GM18951 (cell line): ENCODE measurements around the gene EEIG1.

ENCODE experiments used
- POLR2A ChIP-seq: IDR thresholded peaks from 4 replicates; pipeline ENCODE4 v1.6.1; 2011; ENCODE audit warnings: mild to moderate bottlenecking; ENCODE audit not compliant: insufficient read length, insufficient read depth; ENCODE audit errors: extremely low read depth
- in situ Hi-C: fragments of 300-500 bp; cut with MboI; formaldehyde crosslinking; loops from one replicate; pipeline ENCODE4 v1.12.0; 2022; ENCODE audit warnings: low sequenced_read_pairs, mixed read lengths, inconsistent platforms; ENCODE audit not compliant: unreplicated experiment

Gene EEIG1

DNA sequence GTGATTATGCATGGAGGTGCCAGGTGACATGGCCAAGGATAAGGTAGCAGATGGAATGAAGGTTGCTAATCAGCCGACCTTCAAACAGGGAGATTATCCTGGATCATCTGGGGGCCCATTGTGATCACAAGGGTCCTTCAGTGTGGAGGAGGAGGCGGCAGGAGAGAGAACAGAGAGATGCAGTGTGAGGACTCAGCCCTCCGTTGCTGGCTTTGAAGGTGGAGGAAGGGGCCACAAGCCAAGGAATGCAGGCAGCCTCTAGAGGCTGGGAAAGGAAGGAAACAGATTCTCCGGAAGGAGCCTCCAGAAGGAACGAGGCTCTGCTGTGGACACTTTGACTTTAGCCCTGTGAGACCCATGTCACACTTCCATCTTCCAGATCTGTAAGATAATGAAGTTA is 27.4 kb upstream of the EEIG1 start:
- in situ Hi-C loops = no loop called here
- no peak for TF ChIP-seq POLR2A

DNA sequence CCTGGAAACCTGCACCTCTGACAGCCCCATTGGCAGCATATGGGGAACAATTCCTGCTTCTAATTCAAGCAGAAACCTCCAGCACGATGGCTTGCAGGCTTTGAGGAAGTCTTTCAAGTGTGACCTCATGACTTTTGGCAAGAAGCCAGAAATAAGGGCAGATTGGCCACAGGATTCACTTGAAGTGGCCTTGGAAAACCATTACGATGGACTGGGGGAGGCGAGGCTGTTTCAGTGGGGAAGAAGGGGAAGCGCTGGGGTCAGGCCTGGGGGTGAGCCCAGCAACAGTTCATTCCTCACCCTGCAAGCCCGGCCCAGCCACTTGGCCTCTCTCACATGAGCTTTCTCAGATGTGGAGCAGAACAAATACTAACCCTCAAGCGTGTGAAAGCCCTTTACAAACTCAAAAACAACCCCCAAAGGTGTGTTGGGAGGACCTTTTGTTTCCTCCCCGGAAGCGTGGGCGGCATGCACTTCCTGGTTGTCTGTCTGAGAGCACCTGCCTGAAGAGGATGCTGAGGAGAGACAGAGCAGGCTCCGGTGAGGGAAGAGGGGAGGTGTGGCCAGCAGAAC is 26.9 kb upstream of the EEIG1 start:
- TF ChIP-seq POLR2A = peak; percentile 35
- in situ Hi-C loops = no loop called here

DNA sequence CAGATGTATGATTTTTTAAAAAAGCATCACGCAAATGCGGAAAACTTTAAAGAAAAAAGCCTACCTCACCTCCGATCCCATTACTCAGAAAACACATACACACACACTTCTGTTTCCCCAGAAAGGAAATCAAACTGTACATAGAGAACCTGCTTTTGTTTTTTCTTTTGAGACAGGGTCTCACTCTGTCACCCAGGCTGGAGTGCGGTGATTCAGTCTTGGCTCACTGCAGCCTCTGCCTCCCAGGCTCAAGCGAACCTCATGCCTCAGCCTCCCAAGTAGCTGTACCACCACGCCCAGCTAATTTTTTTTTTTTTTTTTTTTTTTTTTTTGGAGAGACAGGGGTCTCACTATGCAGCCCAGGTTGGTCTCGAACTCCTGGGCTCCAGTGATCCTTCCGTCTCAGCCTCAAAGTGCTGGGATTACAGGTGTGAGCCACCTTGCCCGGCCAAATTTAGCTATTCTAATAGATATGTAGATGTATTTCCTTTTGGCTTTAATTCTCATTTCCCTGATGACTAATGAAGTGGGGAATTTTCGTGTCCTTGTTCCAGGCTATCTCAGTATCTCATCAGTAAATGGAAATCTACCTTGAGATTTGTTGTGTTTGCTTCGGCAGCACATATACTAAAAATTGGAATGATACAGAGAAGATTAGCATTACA is 25.7 kb upstream of the EEIG1 start:
- no peak for TF ChIP-seq POLR2A
- in situ Hi-C loops = no loop called here

DNA sequence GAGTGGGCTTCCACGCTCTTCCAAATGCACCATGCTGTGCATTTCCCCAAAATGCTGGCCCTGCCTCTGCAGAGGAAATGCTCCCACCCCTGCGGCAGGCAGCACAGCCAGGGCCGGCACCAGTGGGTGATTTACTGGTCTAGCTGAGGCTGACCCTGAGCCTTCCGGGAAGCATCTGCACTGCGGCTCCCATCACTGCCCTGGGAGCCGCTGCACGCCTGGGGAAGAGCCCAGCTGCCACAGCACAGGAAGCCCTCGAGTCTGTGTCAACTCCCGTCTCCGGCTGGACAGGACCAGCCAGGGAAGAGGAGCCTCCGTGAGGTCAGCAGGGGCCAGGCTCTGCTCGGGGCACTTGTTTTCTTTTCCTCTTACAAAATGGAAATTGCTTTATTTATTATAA is 25.1 kb upstream of the EEIG1 start:
- TF ChIP-seq POLR2A = no peak
- in situ Hi-C loops = no loop called here

DNA sequence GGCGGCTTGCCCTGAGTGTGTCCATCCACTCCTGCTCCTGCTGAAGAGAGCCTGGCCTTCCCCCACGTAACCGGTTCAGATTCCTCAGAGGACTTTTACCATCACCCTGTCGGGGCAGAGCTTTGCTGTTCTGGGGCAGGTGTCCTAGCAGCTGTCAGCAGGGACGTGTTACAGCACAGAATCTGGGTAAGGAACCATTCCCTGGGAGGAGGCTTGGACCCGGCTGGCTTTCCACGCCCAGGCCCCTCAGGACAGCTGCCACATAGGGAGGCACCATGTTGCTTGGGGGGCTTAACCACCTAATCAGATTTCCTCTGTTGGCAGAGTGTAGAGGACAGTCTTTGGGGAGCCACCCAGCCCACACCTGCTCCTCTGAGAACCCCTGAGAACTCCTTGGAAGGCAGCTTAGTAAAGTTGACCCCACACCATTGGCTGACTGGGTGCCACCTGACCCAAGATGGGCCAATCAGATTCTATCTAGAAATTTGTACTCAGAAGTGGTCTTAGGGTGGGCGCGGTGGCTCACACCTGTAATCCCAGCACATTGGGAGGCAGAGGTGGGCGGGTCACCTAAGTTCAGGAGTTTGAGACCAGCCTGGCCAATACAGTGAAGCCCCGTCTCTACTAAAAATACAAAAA is 23.3 kb upstream of the EEIG1 start:
- in situ Hi-C loops = no loop called here
- TF ChIP-seq POLR2A = no peak

DNA sequence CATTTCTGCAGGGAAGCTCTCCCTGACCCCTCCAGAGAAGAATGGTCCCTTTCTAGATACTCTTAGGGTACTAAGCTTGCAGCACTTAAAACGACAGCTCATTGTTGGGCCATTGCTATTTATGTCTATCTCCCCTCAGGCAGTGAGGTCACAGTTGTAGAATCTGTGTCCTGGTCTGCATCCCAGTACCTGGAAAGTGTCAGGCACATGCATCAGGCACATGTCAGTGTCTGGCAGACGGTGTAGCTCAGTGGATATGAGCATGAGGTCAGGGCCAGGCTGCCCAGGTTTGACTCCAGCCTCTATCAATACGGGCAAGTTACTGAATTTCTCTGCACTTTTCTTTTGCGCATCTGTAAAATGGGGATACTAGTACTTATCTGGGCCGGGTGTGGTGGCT is 22.2 kb upstream of the EEIG1 start:
- TF ChIP-seq POLR2A = no peak
- in situ Hi-C loops = no loop called here

DNA sequence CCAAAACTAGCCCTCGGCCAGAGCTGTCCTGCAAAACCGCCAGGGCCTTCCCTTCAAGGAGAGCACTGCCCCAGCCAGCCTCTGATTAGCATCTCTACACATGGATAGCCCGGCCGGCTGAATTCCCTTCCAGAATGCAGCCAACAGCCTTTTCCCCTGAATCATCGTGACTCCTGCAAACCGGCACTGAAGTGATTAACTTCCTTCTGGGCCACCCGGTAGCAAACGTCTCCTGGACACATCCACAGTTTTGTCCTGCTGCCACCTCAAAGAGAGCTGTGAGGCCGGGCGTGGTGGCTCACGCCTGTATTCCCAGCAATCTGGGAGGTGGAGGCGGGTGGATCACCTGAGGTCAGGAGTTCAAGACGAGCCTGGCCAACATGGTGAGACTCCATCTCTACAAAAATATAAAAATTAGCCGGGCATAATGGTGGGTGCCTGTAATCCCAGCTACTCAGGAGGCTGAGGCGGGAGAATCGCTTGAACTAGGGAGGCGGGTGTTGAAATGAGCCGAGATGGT is 21.1 kb upstream of the EEIG1 start:
- no peak for TF ChIP-seq POLR2A
- in situ Hi-C loops = no loop called here

DNA sequence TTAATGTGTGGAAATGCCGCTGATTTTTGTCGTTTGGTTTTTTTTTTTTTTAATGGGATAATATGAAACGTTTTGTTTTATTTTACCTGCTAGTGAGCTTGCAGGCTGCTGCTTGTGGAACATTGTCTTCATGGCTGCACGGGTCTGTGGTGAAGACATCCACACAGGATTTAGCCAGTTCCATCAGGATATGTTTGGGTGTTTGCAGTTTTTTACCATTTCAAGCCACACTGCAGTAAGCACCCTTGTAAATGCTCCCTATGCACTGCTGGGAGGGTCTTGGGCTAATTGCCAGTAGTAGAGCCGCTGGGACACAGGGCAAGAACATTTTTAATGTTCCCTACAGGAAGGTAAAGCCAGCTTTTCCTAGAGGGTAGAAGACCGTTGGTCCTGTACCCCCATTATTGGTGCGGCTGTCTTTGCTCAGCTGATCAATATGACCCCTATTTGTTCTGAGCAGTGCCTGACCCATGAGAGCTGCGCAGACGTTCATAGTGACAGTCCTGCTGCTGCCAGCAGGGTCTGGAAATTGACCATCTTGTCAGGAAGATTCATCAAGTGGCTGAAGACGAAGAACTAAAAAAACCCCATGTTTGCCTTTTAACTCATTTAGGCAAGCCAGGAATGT is 20.5 kb upstream of the EEIG1 start:
- no peak for TF ChIP-seq POLR2A
- in situ Hi-C loops = no loop called here

DNA sequence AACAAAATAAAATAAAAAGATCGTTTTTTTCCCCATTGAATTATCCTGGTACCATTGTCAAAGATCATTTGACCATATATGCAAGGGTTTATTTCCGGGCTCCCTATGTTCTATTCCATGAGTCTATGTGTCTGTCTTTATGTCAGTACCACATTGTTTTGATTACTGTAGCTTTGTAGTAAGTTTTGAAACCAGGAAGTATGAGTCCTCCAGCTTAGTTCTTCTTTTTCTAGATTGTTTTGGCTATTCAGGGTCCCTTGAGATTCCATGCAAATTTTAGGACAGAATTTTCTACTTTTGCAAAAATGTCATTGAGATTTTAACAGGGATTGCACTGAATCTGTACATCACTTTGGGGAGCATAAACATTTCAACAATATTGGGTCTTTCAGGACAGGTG is 18.7 kb upstream of the EEIG1 start:
- TF ChIP-seq POLR2A = no peak
- in situ Hi-C loops = no loop called here

DNA sequence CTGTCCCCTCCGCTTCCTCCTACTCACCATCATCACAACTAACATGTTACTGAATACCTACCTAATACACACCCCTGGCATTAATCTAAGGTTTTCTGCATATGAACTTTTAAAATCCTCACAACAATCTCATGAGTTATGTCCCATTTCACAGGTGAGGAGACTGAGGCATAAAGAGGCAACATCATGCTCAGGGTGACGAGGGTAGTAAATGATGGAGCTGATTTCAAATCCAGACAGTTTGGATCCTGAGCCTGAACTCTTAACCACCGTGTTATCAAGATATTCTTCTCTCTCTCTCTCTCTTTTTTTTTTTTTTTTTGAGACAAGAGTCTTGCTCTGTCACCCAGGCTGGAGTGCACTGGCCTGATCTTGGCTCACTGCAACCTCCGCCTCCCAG is 12.9 kb upstream of the EEIG1 start:
- in situ Hi-C loops = no loop called here
- no peak for TF ChIP-seq POLR2A

DNA sequence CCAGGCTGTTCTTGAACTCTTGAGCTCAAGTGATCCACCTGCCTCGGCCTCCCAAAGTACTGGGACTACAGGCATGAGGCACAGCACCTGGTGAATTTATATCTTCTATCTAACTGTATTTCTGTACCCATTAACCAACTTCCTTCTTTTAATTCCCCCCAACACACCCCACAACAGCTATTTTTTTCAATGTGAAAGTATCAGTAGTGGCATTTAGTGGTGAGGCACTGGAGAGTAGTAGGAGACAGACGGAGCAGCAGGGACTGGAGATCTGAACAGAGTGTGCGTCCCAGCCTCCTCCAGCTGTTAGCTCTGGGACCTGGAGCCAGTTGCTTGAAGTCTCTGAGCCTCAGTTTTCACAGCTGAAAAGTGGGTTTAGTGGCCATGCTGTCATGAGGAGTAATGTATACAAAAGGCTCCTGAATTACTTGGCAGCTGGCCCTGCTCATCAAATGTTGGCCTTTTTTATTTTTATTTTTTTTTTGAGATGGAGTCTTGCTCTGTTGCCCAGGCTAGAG is 11.0 kb upstream of the EEIG1 start:
- in situ Hi-C loops = no loop called here
- TF ChIP-seq POLR2A = no peak

DNA sequence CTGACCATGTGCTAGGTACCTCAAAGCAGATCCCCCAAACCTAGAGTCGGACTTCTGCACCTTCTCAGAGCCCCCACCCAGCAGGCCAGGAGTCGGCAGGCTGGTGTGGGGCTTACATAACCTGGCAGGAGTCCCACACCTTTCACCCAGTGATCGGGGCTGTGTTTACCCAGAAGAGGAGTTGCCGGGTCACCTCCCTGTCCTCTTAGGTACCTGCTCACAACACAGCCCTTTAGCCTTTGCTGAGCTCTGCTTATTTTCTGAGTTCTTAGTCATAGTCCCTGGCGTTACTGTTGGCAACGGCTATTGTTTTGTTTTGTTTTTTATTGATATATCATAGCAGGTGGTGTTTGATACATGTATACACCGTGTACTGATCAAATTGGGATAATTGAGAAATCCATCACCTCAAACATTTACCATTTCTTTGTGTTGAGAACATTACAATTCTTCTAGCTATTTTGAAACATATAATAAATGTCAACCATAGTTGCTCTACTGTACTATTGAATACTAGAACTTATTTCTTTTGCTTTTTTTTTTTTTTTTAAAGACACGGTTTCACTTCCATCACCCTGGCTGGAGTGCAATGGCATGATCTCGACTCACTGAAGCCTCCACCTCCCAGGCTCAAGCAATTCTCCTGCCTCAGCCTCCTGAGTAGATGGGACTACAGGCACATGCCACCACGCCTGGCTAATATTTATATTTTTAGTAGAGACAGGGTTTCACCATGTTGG is 10.4 kb upstream of the EEIG1 start:
- no peak for TF ChIP-seq POLR2A
- in situ Hi-C loops = no loop called here

DNA sequence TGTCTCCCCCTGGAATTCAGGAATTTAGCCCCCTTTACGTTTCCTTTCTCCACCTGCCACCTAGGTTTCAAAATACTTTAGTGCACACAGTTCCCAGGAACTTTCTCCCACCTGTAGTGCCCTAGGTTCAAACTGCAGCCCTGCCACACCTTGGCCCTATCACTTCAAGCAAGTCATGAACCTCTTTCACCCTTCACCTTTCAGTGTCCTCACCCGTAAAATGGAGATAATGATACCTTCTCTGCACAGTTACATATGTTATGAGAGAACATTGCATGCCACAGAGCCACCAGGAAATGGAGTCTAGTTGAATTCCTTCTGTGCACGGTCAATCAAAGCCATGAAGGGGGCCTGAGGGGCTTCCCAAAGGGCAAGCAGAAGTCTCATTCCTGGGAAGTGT is 9.8 kb upstream of the EEIG1 start:
- TF ChIP-seq POLR2A = no peak
- in situ Hi-C loops = no loop called here

DNA sequence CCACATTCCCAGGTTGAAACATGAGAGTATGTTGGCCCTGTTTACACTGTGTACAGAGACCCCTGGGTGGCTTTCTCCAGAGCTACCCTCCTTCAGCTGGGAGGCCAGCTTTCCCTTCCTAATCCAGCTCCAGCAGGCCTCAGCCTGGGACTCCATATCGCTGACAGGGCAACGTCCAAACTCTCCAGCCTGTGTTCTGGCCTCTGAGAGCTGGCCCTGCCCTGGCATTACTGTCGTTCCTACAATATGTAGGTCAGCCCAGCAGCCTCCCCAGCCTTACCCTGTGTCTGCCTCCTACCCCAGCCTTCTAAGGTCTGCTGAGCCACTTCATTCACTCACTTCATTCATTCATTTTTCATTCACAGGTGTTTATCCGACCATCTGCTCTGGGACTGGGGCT is 8.3 kb upstream of the EEIG1 start:
- in situ Hi-C loops = no loop called here
- TF ChIP-seq POLR2A = no peak
